Stimulated activated CD8-positive, alpha-beta memory T cell treated with anti-CD3 and anti-CD28 coated beads, Interleukin-7, amount 100 ng/mL, for 48 hours (primary cell): ENCODE data around the gene MTRR.
A peak's percentile ranks its signal among the peaks of the same experiment; 100 is the strongest.

Experiments
- DNase-seq, 2 donors: peaks; one replicate each; pipeline ENCODE4 v3.0.0-alpha.2; 2020; ENCODE audit warnings: low read depth in 1 of 2; ENCODE audit errors: extremely low read depth in 1 of 2

Gene MTRR

DNA sequence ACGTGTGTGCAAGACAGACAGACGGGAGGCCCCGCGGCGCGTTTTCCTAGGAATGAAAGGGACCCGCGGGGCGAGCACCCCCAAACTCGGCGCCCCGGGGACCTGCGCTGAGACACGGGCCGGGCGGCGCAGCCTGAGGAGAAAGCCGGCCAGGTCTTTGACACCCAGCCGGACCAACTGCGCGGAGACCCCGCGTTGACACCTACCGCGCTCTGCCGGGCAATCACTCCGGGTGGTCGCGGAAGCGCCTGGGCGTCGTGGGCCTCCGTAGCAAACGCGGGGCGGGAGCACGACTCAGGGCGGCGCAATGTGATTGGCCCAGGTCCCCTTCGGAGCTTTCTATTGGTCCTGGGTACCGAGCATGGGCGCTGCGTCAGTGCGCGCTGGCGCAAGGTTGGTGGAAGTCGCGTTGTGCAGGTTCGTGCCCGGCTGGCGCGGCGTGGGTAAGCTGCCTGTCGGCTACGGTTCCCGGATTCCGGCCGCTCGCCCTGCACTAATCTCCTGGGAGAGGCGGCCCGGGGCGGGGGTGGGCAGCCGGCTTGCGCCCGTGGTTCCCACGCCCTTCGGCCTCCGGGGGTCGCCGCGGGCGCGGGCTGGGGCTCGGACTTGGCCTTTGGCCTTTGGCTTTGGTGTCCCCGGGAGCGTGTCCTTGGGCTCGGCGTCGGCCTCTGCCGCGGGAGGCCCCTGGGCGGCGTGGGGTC is at the start of gene MTRR, which contains the start of gene FASTKD3:
Gene MTRR (plus strand): TSS at position 376 of the 701 bp plus-strand sequence. CDS start 1,647 bp downstream, outside the sequence.
Gene FASTKD3 (minus strand): TSS at position 259 of the 701 bp plus-strand sequence. CDS start 948 bp downstream, outside the sequence.
- DNase-seq: peak; percentile 83 to 89

DNA sequence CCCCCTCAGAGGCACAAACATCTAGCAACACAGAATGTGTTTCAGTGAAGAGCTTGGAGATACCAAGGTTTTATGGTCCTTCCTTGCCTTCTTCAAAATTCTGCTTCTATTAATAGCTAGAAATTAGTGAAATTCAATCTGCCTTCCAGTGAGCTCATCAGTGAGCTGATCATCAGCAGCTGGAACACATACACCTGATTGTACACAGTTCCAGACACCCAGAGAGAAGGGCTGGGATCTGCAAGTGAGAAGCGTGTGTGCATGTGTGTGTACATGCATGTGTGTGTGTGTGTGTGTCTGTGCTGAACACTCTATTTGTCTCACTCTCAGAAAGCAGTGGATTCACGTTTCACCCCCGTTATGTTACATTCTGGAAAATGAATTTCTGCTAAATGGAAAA is 46.5 kb upstream of the MTRR start:
- no peak for DNase-seq

DNA sequence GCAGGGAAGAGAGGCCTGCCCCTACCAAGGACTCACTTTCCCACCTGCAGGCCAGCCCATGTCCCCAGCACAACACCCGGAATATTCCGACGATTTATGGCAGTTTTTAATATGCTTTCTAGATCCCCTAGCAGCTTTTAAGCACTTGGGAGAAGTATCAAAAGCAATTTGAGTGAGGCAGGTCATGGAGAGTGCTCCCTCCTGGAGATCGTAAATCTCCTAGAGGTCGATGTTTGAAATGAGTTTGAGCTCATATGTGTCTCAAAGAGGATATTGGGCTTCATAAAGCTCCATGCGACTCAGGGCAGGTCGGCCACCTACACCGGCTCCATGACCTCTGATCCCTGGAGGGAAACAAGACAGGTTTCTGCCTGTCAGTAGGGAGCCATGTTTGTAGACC is 45.4 kb upstream of the MTRR start:
- no peak for DNase-seq

DNA sequence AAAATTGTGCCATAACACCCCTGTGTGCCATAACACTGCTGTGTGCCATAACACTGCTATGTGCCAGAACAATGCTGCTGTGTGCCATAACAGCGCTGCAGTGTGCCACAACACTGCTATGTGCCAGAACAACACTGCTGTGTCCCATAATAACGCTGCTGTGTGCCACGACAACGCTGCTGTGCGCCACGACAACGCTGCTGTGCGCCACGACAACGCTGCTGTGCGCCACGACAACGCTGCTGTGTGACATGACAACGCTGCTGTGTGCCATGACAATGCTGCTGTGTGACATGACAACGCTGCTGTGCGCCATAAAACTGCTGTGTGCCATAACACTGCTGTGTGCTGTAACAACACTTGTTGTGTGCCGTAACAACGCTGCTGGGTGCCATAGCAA is 44.0 kb upstream of the MTRR start:
- no peak for DNase-seq

DNA sequence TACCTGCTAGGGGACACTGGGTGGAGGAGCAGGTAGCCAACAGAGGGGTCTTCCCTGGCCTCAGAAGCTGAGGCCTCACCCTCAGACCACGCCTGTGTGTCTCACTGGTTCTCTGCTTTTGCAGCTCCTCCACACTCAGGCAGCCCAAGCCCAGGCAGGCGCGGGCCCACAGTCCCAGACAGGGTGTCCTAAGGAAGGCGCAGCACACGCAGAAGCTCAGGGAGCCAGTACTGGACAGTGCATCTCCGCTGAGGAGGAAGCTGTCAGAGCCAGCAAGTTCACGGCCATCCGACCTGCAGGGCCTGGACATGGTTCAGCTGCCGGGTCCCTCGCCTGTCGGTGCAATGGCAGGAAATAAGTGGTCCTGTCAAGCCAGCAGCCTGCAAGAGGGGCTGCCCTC is 43.3 kb upstream of the MTRR start:
- DNase-seq: no peak

DNA sequence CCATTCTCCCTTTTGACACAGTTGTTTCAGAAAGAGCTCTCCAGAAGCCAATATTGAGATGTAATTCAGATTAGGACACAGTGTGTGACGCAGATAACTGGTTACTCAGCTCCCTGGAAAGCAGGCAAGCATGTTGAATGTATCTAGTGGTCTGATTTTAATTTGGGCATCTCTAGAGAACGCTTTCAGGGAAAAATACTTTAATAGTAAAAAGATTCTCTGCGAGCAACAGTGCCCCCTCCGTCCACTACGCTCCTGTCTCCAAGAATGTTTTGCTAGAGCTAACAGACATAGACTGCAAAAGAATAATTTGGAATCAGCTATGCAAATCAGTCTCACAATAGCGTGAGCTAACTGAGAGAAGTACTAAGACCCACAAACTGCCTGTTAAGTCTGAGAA is 41.3 kb upstream of the MTRR start:
- DNase-seq: no peak

DNA sequence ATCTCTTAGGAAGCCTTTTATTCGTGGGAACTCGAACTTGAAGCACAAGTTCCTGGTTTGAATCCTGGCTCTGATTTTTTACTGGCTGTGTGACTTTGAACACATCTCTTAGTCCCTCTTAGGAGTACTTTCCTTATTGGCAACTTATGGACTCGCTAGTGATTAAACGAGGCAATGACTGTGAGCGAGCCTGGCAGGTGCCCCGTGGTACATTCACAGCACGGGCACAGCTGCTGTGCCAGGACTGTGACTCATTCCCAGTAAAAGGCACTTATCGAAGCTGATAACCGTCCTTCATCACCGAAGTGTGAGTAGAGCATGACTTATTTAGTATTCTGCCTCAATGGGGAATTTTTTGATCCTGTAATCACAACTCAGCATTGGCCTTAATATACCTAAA is 40.7 kb upstream of the MTRR start:
- no peak for DNase-seq

DNA sequence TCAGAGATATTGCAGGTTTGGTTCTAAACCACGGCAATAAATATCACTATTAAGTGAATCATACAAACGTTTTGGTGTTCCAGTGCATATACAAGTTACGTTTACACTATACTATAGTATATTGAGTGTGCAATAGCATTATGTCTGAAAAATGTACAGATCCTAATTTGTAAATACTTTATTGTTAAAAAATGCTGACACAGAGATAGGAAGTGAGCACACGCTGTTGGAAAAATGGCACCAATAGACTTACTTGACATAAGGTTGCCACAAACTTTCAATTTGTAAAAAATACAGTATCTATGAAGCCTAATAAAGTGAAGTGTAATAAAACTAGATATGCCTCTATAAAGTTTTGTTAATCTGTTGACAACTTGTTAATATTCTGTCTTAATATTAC is 34.0 kb upstream of the MTRR start:
- DNase-seq: no peak

DNA sequence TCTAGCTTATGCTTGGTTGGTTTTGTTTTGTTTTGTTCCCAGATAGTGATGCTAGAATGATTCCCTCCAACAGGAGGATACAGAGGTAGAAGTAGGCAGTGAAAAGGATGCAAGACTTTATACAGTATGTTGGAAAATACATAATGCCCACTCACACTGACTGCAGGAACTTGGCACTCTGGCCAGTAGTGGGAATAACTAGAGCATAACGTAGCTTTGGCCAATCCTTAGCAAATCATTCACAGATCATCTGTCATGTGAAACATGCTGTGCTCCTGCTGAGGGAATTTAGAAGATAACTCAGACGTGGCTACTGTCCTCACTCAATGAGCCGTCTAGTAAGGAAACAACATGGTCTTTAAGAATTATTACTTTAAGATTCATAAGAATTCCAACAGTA is 31.5 kb upstream of the MTRR start:
- DNase-seq: no peak

DNA sequence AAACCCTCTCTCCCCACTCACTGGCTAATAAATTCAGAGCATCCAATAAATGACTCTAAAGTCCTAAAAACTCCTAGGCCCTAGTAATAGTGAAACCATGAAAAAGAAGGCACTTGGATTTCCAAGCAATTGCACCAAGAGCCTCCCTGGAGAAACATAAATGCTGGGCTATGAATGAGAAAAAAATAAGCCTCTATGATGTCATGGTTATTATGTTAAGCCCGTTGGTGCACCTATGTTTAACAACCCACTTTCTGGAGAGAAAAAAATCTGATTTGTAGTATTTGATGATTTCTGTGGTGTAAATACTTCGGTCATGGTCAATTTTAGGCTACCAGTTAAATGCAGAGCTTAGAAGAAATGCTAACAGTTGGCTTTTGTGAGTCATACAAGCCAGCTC is 26.4 kb upstream of the MTRR start:
- no peak for DNase-seq

DNA sequence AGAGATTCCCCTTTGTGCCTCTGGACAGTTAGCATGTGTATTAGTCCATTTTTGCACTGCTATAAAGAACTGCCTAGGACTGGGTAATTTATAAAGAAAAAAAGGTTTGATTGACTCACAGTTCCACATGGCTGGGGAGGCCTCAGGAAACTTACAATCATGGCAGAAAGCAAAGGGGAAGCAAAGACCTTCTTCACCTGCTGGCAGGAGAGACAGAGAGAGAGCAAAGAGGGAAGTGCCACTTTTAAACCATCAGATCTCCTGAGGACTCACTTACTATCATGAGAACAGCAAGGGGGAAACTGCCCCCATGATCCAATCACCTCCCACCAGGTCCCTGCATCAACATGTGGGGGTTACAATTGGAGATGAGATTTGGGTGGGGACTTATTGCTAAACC is 24.0 kb upstream of the MTRR start:
- DNase-seq: no peak

DNA sequence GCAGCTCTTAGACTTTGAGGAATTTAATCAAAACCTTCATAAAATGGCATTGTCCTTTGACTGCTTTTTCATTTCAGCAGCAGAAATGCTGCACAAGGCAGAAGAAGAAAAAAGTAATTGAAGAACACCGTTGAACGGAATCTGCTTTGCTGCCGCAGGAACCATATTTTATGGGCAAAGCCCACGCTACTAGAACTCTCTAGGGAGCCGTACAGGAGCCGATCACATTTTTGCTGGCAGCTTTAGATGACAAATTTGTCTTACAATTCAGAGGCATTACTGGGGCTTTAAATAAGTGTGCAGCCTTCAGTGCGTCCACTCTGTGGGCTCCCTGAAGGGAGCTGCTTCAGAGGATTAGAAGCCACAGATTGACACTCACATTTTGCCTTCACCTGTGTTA is 23.4 kb upstream of the MTRR start:
- DNase-seq: no peak

DNA sequence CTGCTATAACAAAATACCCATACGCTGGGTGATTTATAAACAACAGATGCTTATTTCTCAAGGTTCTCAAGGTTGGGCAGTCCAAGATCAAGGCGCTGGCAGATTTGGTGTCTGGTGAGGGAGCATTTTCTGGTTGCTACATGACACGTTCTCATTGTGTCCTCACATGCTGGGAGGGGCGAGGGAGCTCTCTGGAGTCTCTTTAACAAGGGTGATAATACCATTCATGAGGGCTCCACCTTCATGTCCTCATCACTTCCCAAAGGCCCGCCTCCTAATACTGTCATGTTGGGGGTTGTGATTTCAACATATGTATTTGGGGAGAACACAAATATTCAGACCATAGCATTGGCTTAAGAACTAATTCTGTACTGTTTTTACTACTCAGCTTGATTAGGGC is 22.6 kb upstream of the MTRR start:
- DNase-seq: no peak

DNA sequence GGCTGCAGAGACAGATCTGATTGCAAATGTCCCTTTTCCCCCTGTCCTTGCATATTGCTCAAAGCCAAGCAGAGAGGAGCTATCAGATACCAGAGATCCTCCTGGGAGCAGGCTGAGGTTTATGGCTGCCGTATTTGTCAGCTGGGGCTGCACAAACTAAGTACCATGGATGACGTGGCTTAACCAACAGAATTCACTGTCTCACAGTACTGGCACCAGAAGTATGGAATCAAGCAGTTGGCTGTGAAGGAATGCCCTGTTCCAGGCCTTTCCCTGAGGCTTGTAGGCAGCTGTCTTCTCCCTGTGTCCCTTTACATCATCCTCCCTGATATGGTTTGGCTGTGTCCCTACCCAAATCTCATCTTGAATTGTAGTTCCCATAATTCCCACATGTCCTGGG is 20.7 kb upstream of the MTRR start:
- no peak for DNase-seq

DNA sequence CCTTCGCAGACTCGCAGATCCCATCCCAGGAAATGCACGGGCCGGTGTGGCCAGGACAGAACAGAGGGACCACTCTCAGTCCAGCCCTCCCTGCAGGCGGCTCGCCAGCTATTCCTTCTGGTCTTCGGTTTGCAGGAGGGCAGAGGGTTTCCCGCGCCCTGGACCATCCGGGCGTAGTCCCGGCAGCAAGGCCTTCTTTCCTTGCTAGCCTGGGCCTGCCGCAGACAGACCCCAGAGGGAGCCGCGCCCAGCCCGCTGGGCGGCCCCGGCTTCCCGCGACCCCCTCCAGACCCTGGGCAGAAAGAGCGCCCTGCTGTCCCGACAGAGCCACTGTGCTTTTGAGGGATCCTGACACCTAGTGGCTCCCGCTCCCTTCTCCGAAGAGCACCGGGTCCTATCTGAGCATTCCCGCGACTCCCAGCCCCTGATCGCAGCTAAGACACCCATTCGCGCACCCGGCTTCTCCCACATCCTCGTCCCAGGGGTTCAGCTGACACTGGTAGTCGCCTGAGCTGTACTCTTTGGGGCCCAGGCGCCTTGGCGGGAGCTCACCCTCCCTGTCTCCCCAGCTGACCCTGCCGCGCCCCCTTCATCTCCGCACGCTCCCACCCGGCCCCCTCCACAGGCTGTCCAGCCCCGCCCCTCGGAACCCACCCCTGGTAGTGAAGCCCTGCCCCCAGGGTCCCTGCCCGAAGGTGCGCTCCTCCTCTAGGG is 19.1 kb upstream of the MTRR start:
- no peak for DNase-seq

DNA sequence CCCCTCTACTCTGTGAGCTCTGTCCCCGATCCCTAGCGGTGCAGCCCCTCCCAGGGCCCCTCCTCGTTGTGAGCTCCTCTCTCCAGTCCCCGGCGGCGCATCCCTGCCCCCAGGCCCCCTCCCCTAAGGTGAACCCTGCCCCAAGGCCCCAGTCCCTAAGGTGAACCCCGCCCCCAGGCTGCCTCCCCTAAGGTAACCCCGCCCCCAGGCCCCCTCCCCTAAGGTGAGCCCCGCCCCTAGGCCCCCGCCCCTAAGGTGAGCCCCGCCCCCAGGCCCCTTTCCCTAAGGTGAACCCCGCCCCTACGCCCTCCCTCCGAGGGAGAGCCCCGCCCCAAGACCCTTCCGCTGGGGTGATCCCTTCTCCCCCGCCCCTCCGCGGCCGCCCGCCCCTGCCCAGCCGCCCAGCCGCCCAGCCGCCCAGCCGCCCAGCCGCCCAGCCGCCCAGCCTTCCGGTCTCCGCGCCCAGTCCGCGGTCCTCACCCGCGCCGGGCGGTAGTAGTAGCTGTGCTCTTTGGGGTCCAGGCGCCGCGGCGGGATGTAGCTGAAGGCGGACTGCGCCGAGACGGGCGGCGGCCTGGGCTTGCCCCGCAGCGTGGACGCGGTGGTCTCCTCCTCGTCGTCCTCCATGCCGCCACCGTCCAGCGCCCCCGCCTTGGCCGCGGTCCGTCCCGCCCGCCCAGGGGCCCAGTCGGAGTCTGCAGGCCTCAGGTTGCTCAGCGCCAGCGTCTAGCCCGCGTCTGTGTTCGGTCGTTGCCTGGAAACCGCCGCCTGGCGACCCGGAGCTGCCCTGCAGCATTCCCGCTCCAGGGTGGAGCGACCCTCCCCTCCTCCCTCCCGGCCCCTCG is 18.3 kb upstream of the MTRR start, which contains the start of gene CFAP90:
Gene CFAP90 (minus strand): TSS at position 739 of the 845 bp plus-strand sequence. CDS start 112 bp downstream, at position 627.
- DNase-seq: no peak

DNA sequence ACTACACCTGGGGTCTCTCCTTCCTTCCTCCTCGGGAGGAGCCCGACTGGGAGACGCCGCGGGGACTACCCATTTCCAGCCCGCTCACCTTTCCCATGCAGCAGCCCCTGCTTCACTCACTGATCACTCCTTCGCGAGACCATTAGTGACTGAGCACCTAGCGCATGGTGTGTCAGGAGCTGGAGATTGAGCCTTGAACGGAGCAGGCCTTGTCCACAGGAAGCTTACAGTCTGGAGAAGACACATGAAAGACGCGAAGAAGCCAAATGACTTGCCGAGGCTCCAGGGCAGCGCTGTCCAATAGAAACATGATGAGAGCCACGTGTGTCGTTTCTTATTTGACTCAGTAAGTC is 17.7 kb upstream of the MTRR start:
- DNase-seq: no peak

DNA sequence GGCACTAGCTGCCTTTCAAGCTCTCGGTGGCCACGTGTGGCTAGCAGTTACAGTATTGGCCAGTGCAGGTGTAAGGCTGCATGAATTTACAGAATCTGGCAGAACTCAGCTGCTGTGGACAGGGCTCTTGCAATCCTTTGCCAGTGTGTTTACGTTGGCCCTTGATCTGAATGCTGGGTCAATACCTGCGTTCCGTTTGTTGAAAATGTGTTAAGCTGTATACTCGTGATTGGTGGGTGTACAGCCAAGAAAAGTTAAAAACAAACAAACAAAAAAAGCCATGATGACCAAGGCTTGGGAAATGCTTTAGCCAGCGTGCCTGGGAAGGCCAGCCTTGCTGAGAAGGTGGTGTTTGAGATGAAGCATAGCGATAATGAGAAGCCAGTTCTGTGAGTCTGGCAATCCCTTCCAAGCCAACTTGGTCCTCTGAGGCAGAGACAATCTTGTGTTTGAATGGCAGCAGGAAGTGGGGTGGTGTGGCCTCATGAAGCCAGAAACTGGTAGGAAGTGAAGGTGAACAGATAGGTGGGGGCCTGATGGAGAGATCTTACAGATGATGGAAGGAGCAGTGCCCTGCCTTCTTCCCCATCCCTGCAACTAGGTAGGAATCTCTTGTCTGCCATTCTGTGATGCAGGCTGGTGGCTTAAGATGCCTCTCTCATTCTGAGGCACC is 17.2 kb upstream of the MTRR start:
- no peak for DNase-seq

DNA sequence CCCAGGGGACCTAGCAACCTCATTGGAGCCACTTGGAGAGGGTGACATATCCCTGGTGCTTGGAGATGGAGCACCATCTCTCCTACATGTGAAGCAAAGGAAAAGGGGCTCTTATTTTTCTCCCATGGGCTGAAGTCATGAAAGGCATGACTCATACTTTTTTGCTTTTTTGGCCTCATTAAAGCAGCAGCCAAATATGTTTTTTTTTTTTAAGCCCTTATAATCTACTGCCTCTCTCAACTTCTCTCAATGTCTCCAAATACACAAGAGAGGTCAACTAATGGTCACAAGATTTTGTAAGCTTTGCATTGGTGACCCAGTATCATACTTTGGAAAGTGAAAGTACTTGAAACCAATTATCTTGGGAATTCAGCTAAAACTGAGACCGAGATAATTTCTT is 16.4 kb upstream of the MTRR start:
- DNase-seq: no peak

DNA sequence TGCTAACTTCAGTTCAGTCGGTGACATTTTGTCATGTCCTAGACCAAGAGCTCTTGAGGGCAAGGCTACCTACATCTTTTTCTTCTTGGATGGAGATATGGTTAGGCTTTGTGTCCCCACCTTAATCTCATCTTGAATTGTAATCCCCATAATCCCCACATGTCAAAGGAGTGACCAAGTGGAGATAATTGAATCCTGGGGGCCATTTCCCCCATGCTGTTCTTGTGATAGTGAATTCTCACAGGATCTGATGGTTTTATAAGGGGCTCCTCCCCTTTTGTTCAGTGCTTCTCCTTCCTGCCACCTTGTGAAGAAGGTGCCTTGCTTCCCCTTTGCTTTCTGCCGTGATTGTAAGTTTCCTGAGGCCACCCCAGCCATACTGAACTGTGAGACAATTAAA is 16.0 kb upstream of the MTRR start:
- DNase-seq: no peak

DNA sequence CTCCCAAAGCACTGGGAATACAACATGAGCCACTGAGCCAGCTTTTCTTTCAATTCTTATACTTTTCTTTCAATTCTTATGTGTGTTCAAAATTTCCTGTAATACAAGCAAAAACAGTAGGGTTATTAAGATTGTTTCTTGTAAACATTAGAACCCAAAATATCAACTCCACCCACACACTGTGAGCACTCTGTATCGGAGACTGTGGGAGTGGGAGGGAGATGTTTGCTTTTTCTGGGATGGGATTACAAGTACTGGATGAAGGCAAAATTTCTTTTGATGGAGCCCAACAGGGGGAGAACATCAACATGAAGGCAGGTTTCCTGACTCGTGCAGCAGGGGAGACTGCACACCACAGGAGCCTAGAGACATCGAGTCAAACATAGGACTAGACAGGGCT is 13.3 kb upstream of the MTRR start:
- DNase-seq: no peak
